Activated CD4-positive, CD25-positive, alpha-beta regulatory T cell treated with anti-CD3 and anti-CD28 coated beads, Interleukin-2, amount 50 U/mL, for 72 hours (primary cell): ENCODE measurements around the gene ZNF200.

Experiments
- DNase-seq: peaks from one replicate; pipeline ENCODE4 v3.0.0; 2021

Gene ZNF200

DNA sequence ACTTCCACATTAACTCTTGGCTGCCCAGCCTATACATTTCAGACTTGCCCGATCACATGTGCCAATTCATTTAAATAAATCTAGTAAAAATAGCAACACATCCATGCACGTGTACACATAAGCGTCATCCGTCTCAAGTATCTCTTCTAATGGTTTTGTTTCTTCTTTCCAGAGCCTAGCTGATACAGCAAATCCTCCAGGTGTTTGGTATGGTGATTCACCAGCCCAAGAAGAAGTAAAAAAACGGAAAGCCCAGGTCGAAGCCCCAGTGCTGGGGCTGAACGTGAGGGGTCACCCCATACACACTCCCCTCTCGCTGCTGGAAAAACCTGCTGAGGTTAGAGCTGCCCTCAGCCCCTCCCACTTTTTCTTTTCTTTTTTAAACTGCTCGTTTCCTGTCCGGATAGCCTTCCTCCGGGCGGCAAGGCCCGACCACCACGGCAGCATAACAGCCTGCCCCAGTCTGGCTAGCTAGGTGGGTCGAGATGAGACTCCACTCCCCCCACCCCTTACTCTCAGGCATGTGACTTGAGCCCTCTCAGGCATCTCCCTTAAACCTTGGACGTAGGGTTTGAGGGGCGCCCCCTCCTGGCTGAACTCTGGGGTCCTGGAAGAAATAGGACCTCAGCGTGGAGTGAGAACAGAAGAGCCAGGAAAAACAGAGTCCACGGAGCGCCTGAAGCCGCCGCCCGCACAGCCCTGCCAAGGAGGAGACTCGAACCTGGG, 60.9 kb downstream of the ZNF200 start:
- no peak for DNase-seq
